A549 (cell line): Measurements from ENCODE around the gene TMC5.

Source experiments
- EP300 ChIP-seq, 2 experiments: fragments of >200 bp; sonication (Bioruptor Twin); formaldehyde crosslinking; IDR thresholded peaks; 2 replicates in 1 of 2; 3 replicates in 1 of 2; pipeline ENCODE4 v1.6.1; 2016 to 2017
- HOXA7 ChIP-seq: fragments of 250-450 bp; sonication (Bioruptor Pico); IDR thresholded peaks from 2 replicates; pipeline ENCODE4 v1.5.0; 2020; ENCODE audit warnings: mild to moderate bottlenecking, moderate library complexity
- POLR2A ChIP-seq: IDR thresholded peaks from 2 replicates; pipeline ENCODE4 v1.6.1; 2012; ENCODE audit warnings: mild to moderate bottlenecking, low read length
- SMC3 ChIP-seq: fragments of >200 bp; sonication (Bioruptor Twin); formaldehyde crosslinking; IDR thresholded peaks from 3 replicates; pipeline ENCODE4 v1.6.1; 2018; ENCODE audit warnings: inconsistent platforms
- SREBF2 ChIP-seq: fragments of 450-650 bp; IDR thresholded peaks from 2 replicates; pipeline ENCODE4 v1.6.1; 2014; ENCODE audit warnings: mild to moderate bottlenecking, moderate library complexity
- TF ChIP-seq, protein P1 (sequence below): fragments of >200 bp; sonication (Bioruptor Twin); formaldehyde crosslinking; IDR thresholded peaks from 3 replicates; pipeline ENCODE4 v1.5.1; 2016
- TF ChIP-seq, protein P2 (sequence below): fragments of 200-600 bp; sonication (generic); IDR thresholded peaks from 2 replicates; pipeline ENCODE4 v1.6.1; 2016; ENCODE audit warnings: antibody characterized with exemption, mild to moderate bottlenecking, moderate library complexity
- TF ChIP-seq, protein P3 (sequence below): IDR thresholded peaks from 2 replicates; pipeline ENCODE4 v1.6.1; 2012
- TF ChIP-seq, protein P4 (sequence below): fragments of 150-350 bp; IDR thresholded peaks from 2 replicates; pipeline ENCODE4 v1.6.1; 2014; ENCODE audit warnings: low read depth, mild to moderate bottlenecking, low read length

DNA sequence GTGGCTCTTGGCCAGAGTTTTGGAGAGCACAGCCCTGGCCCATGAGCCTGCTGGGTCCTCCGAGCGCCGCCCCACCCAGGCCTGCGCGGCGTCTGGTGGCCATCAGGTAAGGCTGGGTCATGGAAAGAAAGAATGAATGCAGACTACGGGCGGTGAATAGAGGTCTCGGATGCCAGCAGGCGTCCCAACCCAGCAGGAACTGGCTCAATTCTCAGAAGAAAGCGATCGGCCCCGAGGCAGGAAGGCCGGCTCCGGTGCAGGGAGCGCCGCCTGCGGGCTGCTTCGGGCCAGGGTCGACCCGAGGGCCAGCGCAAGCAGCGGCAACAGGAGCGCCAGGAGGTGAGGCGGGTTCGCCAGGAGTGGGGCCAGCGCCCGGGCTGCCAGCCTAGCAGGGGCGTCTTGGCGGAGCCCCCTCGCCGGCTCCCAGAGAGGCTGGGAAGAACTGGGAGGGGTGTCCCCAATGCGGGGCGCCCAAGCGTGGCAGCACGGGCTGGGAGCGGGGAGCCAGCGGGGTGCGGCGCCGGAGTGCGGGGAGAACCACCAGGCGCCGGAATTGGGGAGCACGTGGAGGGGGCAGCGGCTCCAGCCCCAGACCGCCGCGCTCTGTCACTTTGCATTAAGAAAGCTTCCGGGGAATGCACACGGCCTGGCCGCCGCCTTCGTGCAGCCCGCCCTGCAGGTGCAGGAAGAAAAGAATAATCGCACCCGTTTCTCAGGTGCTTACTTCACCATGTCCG, 7.1 kb upstream of the TMC5 start:
- TF ChIP-seq SREBF2 = no peak
- TF ChIP-seq SMC3 = peak; percentile 79
- TF ChIP-seq, protein P1, sequence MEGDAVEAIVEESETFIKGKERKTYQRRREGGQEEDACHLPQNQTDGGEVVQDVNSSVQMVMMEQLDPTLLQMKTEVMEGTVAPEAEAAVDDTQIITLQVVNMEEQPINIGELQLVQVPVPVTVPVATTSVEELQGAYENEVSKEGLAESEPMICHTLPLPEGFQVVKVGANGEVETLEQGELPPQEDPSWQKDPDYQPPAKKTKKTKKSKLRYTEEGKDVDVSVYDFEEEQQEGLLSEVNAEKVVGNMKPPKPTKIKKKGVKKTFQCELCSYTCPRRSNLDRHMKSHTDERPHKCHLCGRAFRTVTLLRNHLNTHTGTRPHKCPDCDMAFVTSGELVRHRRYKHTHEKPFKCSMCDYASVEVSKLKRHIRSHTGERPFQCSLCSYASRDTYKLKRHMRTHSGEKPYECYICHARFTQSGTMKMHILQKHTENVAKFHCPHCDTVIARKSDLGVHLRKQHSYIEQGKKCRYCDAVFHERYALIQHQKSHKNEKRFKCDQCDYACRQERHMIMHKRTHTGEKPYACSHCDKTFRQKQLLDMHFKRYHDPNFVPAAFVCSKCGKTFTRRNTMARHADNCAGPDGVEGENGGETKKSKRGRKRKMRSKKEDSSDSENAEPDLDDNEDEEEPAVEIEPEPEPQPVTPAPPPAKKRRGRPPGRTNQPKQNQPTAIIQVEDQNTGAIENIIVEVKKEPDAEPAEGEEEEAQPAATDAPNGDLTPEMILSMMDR = peak; percentile 56
- peak; percentile 22; the same call in 1 of the 2 replicates for TF ChIP-seq POLR2A
- TF ChIP-seq, protein P2, sequence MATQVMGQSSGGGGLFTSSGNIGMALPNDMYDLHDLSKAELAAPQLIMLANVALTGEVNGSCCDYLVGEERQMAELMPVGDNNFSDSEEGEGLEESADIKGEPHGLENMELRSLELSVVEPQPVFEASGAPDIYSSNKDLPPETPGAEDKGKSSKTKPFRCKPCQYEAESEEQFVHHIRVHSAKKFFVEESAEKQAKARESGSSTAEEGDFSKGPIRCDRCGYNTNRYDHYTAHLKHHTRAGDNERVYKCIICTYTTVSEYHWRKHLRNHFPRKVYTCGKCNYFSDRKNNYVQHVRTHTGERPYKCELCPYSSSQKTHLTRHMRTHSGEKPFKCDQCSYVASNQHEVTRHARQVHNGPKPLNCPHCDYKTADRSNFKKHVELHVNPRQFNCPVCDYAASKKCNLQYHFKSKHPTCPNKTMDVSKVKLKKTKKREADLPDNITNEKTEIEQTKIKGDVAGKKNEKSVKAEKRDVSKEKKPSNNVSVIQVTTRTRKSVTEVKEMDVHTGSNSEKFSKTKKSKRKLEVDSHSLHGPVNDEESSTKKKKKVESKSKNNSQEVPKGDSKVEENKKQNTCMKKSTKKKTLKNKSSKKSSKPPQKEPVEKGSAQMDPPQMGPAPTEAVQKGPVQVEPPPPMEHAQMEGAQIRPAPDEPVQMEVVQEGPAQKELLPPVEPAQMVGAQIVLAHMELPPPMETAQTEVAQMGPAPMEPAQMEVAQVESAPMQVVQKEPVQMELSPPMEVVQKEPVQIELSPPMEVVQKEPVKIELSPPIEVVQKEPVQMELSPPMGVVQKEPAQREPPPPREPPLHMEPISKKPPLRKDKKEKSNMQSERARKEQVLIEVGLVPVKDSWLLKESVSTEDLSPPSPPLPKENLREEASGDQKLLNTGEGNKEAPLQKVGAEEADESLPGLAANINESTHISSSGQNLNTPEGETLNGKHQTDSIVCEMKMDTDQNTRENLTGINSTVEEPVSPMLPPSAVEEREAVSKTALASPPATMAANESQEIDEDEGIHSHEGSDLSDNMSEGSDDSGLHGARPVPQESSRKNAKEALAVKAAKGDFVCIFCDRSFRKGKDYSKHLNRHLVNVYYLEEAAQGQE = no peak
- TF ChIP-seq, protein P3, sequence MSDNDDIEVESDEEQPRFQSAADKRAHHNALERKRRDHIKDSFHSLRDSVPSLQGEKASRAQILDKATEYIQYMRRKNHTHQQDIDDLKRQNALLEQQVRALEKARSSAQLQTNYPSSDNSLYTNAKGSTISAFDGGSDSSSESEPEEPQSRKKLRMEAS = peak; percentile 85
- TF ChIP-seq EP300 (IDR thresholded peaks at IDR 0.05) = no peak
- TF ChIP-seq, protein P4, sequence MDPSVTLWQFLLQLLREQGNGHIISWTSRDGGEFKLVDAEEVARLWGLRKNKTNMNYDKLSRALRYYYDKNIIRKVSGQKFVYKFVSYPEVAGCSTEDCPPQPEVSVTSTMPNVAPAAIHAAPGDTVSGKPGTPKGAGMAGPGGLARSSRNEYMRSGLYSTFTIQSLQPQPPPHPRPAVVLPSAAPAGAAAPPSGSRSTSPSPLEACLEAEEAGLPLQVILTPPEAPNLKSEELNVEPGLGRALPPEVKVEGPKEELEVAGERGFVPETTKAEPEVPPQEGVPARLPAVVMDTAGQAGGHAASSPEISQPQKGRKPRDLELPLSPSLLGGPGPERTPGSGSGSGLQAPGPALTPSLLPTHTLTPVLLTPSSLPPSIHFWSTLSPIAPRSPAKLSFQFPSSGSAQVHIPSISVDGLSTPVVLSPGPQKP = no peak
- TF ChIP-seq HOXA7 (CRISPR knock-in tag) = no peak
